Effector CD4-positive, alpha-beta T cell (primary cell): ENCODE data around the gene RLN2. TPM values are rescaled to one million over a fixed set of nuclear protein-coding genes. Genes with fewer than 3 reads are reported as not detected.
"Not testable (repeated sequence)": the region's sequence is repeated elsewhere in the genome, so short reads cannot be mapped to it uniquely, and the experiment has no call there.

ENCODE experiments used
- DNase-seq: peaks from one replicate; pipeline ENCODE4 v3.0.0-alpha.2; 2020
- total RNA-seq: gene quantifications from one replicate; lab custom pipeline; 2026; lab: John Stamatoyannopoulos, UW

Gene RLN2
- not detected for total RNA-seq

GRCh38 chr9:5303840-5304795, at the start of gene RLN2:
TSS of gene RLN2 (minus strand) at chr9:5304716. CDS start at chr9:5304580, 136 bp downstream.
- not testable (repeated sequence) for DNase-seq

GRCh38 chr9:5354184-5354583, 49.7 kb upstream of the RLN2 start:
- no peak for DNase-seq

- DNase-seq: no peak
Observed at GRCh38 chr9:5352637-5353248, 48.2 kb upstream of the RLN2 start.

- DNase-seq: peak; percentile 6
Observed at GRCh38 chr9:5338992-5339981, 34.8 kb upstream of the RLN2 start, which contains the start of gene RLN1. TSS of gene RLN1 (minus strand) at chr9:5339876. CDS start at chr9:5339746, 130 bp downstream.

GRCh38 chr9:5336688-5337087, 32.2 kb upstream of the RLN2 start:
- peak; percentile 16 for DNase-seq

GRCh38 chr9:5331276-5331675, 26.8 kb upstream of the RLN2 start:
- DNase-seq: not testable (repeated sequence)

GRCh38 chr9:5326893-5327548, 22.5 kb upstream of the RLN2 start:
- DNase-seq: peak; percentile 30

- no peak for DNase-seq
Observed at GRCh38 chr9:5326187-5326586, 21.7 kb upstream of the RLN2 start.

GRCh38 chr9:5321601-5322000, 17.1 kb upstream of the RLN2 start:
- not testable (repeated sequence) for DNase-seq

GRCh38 chr9:5321058-5321457, 16.5 kb upstream of the RLN2 start:
- no peak for DNase-seq

- DNase-seq: not testable (repeated sequence)
Observed at GRCh38 chr9:5316406-5316805, 11.9 kb upstream of the RLN2 start.

- no peak for DNase-seq
Observed at GRCh38 chr9:5315187-5315923, 10.8 kb upstream of the RLN2 start.

GRCh38 chr9:5310851-5311250, 6.3 kb upstream of the RLN2 start:
- no peak for DNase-seq

GRCh38 chr9:5305741-5306140, 1.2 kb upstream of the RLN2 start:
- DNase-seq: no peak

GRCh38 chr9:5301544-5301943, 3.0 kb downstream of the RLN2 start:
- DNase-seq: no peak

- no peak for DNase-seq
Observed at GRCh38 chr9:5292141-5292540, 12.4 kb downstream of the RLN2 start.

- DNase-seq: no peak
Observed at GRCh38 chr9:5288591-5288990, 15.9 kb downstream of the RLN2 start.

- no peak for DNase-seq
Observed at GRCh38 chr9:5286262-5286661, 18.3 kb downstream of the RLN2 start.

- DNase-seq: no peak
Observed at GRCh38 chr9:5278486-5278885, 26.0 kb downstream of the RLN2 start.

GRCh38 chr9:5274770-5275169, 29.7 kb downstream of the RLN2 start:
- no peak for DNase-seq

- no peak for DNase-seq
Observed at GRCh38 chr9:5269249-5269715, 35.2 kb downstream of the RLN2 start.
